GM08714 (cell line): ENCODE data around the gene SLC9B1.
"Not testable (repeated sequence)": the region's sequence is repeated elsewhere in the genome, so short reads cannot be mapped to it uniquely, and the experiment has no call there.

Source experiments
- H3K4me3 ChIP-seq: fragments of 200-500 bp; sonication (Bioruptor generic); 2 replicates; pipeline ENCODE4 v1.5.1; 2014; ENCODE audit warnings: mild to moderate bottlenecking, low read length, inconsistent platforms
- ZNF274 ChIP-seq: IDR thresholded peaks from 2 replicates; pipeline ENCODE4 v1.6.1; 2012; ENCODE audit warnings: mild to moderate bottlenecking, low read depth, low read length

SLC9B1 gene

DNA sequence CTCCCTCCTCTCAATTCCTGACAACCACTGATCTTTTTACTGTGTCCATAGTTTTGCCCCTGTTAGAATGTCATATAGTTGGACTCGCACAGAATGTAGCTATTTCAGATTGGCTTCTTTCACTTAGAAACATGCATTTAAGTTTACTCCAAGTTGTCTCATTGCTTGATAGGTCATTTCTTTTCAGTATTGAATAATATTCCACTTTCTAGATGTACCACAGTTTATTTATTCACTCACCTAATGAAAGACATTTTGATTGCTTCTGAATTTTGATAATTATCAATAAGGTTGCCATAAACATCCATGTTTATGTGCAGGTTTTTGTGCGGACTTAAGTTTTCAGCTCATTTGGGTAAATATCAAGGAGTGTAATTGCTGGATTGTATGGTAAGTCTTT lies 38.5 kb downstream of the SLC9B1 start:
- no peak overlapping the region for H3K4me3 ChIP-seq
- no peak for TF ChIP-seq ZNF274

DNA sequence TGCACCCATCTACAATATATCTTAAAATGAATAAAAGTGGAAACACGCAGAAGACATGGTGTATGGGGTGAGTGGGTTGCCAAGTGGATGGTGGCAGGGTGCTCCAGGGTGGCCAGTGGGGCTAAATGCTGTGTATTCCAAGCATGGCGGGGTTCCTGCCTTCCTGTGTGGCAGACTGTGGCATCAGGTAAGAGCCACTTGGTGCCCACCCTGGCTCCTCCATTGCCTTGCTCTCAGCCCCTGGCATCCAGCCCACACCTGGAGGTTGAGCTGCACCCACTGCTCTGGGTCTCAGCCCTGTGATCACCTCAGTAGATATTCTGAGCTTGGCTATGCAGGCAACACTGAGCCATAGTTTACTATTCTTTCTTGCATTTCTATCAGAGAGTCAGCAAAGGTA lies 57.7 kb downstream of the SLC9B1 start:
- not testable (repeated sequence) for H3K4me3 ChIP-seq

DNA sequence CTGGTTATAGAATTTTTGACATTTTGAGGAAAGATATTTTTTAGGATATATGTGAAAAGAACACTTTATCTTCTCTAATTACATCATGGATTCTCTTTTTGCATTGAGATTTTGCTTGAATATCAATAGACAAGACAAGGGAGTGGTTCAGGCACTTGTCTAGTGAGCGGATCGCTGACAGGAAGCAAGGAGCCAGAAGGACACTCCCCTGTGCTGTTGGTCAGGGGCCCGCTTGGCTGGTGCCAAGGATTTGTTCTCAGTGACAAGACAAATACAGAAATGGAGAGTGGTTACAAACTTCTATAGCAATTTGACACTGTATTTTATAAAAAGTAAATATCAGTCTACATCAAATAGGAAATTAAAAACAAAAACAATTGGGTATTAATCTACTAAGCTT lies 60.0 kb downstream of the SLC9B1 start:
- TF ChIP-seq ZNF274: no peak
- H3K4me3 ChIP-seq: no peak overlapping the region

DNA sequence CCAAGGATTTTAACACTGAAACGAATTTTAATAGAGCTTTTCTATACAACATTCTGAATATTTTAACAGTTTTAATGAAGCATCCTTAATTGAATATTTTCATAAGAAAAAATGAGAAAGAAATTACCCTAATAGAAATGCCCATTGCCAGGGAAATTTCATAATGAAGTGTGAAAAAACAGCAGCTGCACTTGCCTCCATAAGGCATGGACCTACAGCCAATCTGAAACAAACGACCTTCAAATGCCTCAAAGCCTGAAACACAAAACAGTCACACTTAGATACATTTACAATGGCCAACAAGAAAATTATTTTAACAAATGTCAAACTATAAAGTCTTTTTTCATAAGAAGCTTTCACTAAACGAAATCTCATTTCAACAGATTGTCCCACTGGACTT lies 74.4 kb downstream of the SLC9B1 start:
- TF ChIP-seq ZNF274: no peak
- H3K4me3 ChIP-seq: no peak overlapping the region

DNA sequence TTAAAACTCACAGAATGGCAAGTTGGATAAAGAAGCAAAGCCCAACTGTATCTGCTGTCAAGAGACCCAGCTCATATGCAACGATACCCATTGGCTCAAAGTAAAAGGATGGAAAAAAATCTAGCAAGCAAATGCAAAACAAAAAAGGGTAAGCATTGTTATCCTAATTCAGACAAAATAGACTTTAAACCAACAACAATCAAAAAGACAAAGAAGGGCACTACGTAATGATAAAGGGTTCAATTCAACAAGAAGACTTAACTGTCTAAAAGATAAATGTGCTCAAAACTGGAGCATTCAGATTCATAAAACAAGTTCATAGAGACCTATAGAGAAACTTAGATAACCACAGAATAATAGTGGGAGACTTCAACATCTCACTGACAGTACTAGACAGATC lies 81.4 kb downstream of the SLC9B1 start:
- H3K4me3 ChIP-seq: not testable (repeated sequence)

DNA sequence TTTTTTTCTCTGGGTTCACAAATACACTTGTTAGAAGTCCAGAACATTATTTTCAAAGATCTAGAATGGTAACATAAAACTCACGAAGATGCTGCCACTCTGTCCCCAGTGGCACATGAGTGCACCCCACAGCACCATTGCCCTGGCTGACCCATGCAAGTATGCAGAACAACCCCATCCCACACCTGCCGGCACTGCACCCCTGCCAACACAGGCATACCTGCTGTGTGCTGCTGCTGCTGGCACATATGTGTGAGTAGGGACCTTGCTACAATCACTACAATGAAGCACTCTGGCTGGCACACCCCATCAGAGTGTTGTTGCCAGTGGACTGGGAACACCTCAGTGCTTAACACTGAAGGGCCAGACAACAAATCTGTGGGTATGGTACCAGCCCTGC lies 83.8 kb downstream of the SLC9B1 start:
- no peak overlapping the region for H3K4me3 ChIP-seq
- TF ChIP-seq ZNF274: no peak

DNA sequence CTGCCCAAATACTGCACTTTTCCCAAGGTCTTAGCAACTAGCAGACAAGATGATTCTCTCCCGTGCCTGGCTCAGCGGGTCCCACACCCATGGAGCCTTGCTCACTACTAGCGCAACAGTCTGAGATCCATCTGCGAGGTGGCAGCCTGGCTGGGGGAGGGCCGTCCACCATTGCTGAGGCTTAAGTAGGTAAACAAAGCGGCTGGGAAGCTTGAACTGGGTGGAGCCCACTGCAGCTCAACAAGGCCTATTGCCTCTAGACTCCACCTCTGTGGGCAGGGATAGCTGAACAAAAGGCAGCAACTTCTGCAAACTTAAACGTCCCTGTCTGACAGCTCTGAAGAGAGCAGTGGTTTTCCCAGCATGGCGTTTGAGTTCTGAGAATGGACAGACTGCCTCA lies 99.8 kb downstream of the SLC9B1 start:
- not testable (repeated sequence) for H3K4me3 ChIP-seq

DNA sequence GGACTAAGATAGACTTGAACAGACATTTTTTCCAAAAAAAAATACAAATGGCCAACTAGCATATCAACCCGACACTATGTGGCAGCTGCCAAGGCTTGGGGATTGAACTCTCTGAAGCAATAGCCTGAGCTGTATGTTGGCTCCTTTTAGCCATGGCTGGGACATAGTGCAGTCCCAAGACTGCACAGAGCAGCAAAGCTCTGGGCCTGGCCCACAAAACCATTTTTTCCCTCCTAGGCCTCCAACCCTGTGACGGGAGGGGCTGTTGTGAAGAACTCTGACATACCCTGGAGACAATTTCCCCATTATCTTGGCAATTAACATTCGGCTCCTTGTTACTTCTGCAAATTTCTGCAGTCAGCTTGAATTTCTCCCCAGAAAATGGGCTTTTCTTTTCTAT lies 100.6 kb downstream of the SLC9B1 start:
- TF ChIP-seq ZNF274: no peak
- H3K4me3 ChIP-seq: no peak overlapping the region

DNA sequence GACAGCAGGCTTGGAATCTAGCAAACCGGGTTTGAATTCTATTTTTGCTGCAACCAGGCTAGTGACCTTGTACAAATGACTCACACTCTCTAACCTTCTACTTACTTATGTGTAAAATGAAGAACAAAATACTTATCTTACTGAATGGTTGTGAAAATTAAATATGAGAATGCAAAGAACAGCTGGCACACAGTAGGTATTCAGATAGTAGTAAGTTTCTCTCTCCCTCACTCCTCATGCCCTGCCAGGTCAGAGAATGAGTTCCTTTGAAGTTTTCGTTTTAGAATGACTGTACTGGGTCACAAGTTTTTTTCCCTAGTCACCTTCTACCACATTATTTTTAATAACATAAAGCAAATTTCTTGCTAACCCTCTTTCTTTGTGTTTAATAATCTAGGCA lies 117.7 kb downstream of the SLC9B1 start:
- no peak for TF ChIP-seq ZNF274
- no peak overlapping the region for H3K4me3 ChIP-seq

DNA sequence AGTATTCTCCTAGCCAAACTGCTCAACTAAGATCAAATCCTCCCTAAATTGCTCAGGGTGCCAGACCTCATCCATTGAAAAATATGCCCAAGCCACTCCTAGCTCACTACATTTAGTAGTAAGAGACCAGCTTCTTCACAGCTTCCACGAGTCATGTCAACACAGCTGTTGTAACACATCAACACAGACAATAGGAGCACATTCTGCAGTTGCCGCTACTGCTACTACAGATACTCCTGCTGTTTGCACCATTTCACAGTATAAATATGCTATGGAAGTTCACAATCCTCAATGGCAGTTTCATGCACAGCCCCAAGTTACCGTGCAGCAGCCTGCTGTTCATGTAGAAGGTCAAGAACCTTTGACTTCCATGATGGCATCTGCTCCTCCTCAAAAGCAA lies 121.9 kb downstream of the SLC9B1 start:
- H3K4me3 ChIP-seq: not testable (repeated sequence)

DNA sequence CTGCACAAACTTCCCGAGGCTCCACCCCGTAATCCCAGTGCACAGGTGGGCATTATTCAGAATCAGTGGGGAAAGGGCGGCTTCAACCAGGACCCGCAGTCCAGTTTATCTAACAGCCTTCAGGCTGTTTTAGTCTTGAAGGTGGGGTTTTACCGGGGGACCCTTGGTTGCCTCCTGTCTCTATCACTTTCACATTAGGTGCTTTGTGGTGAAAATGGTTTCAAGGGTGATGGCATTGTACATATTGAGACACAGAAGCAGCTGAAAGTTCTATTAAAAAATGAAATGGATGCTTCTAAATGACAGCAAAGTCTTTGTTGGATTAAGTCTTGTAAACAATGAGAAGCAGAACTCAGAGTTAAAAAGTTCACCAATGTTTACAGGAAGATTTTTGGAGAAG lies 123.0 kb downstream of the SLC9B1 start:
- not testable (repeated sequence) for H3K4me3 ChIP-seq

DNA sequence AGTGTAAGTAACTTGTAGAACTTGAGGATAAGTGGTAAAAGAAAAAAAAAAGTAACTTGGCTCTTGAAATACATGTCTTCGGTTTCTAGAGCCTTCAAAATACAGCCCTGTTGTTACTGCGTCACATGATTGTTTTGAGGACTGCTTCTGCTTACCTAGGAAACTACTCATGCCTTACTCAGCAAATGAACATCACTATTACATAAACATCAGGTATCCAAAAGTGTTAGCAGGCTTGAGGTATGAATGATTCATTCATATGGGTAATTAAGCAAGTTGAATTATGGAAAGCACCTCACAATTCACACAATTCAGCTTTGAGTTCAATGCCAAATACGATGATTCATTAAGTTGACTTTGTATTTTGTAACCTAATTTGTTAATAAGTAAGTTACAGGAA lies 129.6 kb downstream of the SLC9B1 start:
- H3K4me3 ChIP-seq: not testable (repeated sequence)

DNA sequence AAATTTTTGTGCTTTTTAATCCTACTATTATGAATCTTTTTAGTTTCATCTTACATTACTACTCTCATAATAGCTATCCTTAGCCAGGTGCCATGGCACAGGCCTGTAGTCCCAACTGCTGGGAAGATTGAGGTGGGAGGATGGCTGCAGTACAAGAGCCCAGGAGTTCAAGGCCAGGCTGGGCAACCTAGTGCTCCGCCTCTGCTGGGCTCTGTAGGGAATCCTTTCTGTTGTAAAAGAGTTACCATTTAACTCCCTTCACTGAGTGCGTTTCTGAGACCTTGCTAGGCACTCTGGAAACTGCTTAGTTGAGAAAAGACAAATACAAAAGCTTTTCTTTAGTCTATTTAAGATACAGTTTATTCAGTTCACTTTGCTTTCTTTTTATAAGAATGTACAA lies 130.9 kb downstream of the SLC9B1 start:
- not testable (repeated sequence) for H3K4me3 ChIP-seq

DNA sequence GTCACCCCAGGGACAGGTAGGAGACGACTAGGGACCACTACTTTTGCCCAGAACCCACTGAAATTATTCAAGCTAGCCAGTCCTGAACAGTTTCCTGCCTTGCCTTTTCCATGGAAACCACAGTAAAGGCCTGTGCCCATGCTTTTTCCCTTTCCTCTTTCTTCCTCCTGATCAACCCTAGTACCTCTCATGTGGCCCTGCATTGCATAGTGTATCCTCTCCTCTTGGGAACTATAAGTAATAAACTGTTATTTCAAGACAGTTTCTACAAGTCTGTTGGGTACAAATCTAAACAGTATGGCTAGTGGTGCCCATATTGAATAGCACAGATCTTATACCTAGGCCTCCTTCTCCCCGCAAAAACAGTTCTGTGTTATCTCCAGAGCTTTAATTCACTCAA lies 136.2 kb downstream of the SLC9B1 start:
- no peak for TF ChIP-seq ZNF274
- H3K4me3 ChIP-seq: no peak overlapping the region

DNA sequence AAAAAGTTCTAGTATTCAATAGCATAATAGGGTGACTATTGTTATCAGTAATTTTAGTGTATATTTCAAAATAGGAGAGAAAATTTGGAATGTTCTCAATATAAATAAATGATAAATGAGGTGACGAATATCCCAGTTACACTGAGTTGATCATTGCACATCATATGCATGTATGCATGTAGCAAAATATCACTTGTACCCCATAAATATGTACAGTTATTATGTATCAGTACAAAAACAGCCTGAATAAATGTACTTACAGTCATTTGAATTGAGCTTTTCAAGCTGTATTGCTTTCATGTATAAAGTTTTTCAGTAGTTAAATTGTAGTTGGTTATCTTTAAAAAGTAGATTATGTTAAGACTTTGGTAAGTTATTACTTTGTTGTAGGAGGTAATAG lies 138.2 kb downstream of the SLC9B1 start:
- H3K4me3 ChIP-seq: no peak overlapping the region
- TF ChIP-seq ZNF274: no peak

DNA sequence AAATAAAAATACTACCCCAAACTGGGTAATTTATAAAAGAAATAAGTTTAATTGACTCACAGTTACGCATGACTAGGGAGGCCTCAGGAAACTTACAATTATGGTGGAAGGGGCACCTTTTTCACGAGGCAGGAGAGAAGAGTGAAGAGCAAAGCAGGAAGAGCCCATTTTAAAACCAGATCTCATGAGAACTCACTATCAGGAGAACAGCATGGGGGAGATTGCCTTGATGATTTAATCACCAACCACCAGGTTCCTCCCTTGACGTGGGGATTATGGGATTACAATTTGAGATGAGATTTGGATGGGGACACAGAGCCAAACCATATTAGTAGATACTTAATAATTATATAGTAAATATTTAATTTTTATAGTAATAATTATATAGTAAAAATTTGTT lies 140.6 kb downstream of the SLC9B1 start:
- TF ChIP-seq ZNF274: no peak
- H3K4me3 ChIP-seq: no peak overlapping the region

DNA sequence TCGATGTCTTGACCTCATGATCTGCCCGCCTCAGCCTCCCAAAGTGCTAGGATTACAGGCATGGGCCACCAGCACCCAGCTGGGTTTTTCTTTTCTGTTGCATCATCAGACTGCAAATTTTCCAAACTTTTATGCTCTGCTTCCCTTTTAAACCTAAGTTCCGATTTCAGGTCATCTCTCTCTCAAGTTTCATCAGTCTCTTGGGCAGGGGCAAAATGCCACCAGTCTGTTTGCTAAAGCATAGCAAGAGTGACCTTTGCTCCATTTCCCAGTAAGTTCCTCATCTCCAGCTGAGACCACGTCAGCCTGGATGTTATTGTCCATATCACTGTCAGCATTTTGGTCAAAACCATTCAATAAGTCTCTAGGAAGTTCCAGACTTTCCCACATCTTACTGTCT lies 141.2 kb downstream of the SLC9B1 start:
- H3K4me3 ChIP-seq: not testable (repeated sequence)

DNA sequence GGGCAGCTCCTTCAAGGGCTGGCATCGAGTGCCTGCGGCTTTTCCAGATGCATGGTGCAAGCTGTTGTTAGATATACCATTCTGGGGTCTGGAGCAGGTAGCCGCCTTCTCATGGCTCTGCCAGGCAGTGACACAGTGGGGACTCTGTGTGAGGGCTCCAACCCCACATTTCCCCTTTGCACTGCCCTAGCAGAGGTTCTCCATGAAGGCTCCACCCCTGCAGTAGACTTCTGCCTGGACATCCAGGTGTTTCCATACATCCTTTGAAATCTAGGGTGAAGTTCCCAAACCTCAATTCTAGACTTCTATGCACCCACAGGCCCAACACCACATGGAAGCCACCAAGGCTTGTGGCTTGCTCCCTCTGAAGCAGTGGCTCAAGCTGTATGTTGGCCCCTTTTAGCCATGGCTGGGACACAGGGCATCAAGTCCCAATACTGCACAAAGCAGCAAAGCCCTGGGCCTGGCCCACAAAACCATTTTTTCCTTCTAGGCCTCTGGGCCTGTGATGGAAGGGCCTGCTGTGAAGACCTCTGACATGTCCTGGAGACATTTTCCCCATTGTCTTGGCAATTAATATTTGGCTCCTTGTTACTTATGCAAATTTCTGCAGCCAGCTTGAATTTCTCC lies 141.9 kb downstream of the SLC9B1 start:
- not testable (repeated sequence) for H3K4me3 ChIP-seq
